ES-I3 (cell line): ENCODE results near the gene C1QTNF1.

Experiments used
- H3K36me3 ChIP-seq: 2 replicates; pipeline ENCODE4 v1.6.1; 2013; ENCODE audit warnings: mild to moderate bottlenecking, low read length, control low read depth, moderate library complexity; ENCODE audit not compliant: insufficient read depth
- H3K4me1 ChIP-seq: 2 replicates; pipeline ENCODE4 v1.6.1; 2013; ENCODE audit warnings: mild to moderate bottlenecking, control low read depth, low read length; ENCODE audit not compliant: insufficient read depth
- H3K9ac ChIP-seq: 2 replicates; pipeline ENCODE4 v1.6.1; 2013; ENCODE audit warnings: low read depth, mild to moderate bottlenecking, low read length, moderate library complexity
- H3K9me3 ChIP-seq: 2 replicates; pipeline ENCODE4 v1.6.1; 2013; ENCODE audit warnings: mild to moderate bottlenecking, low read length, moderate library complexity; ENCODE audit not compliant: control insufficient read depth, insufficient read depth

C1QTNF1 gene

GRCh38 chr17:79051306-79051705 is 27.3 kb downstream of the C1QTNF1 start:
- H3K36me3 ChIP-seq: no peaks in the 10 kb centered on the region
- no peak overlapping the region for H3K9ac ChIP-seq
- H3K9me3 ChIP-seq: peaks cover 9% of the 10 kb centered on the region
- H3K4me1 ChIP-seq: 0 out of 2 replicates have a peak, but pooled peaks cover 1% of the 10 kb centered on the region

- no peaks in the 10 kb centered on the region for H3K36me3 ChIP-seq
- H3K4me1 ChIP-seq: no peaks in the 10 kb centered on the region
- no peak overlapping the region for H3K9ac ChIP-seq
- peaks cover 9% of the 10 kb centered on the region for H3K9me3 ChIP-seq
Measured at GRCh38 chr17:79052131-79052530, 28.2 kb downstream of the C1QTNF1 start.

GRCh38 chr17:79053251-79053925 is 29.4 kb downstream of the C1QTNF1 start:
- Histone ChIP-seq H3K36me3 (no peaks in the 10 kb centered on the region), H3K9me3 (peaks cover 9% of the 10 kb centered on the region), H3K9ac (no peak overlapping the region), H3K4me1 (no peaks in the 10 kb centered on the region)

- Histone ChIP-seq H3K9me3 (peaks cover 9% of the 10 kb centered on the region), H3K36me3 (no peaks in the 10 kb centered on the region), H3K9ac (no peak overlapping the region), H3K4me1 (no peaks in the 10 kb centered on the region)
Measured at GRCh38 chr17:79054200-79054960, 30.4 kb downstream of the C1QTNF1 start.

- H3K9ac ChIP-seq: no peak overlapping the region
- H3K36me3 ChIP-seq: no peaks in the 10 kb centered on the region
- H3K4me1 ChIP-seq: no peaks in the 10 kb centered on the region
- H3K9me3 ChIP-seq: peaks cover 9% of the 10 kb centered on the region
Measured at GRCh38 chr17:79055197-79055596, 31.2 kb downstream of the C1QTNF1 start.

- H3K9ac ChIP-seq: no peak overlapping the region
- H3K9me3 ChIP-seq: peaks cover 9% of the 10 kb centered on the region; the same call in 1 of the 2 replicates
- H3K4me1 ChIP-seq: no peaks in the 10 kb centered on the region
- no peaks in the 10 kb centered on the region for H3K36me3 ChIP-seq
Measured at GRCh38 chr17:79057737-79058385, 33.9 kb downstream of the C1QTNF1 start.

GRCh38 chr17:79062691-79063090 is 38.7 kb downstream of the C1QTNF1 start:
- H3K36me3 ChIP-seq: no peaks in the 10 kb centered on the region
- no peaks in the 10 kb centered on the region for H3K9me3 ChIP-seq
- H3K4me1 ChIP-seq: no peaks in the 10 kb centered on the region
- no peak overlapping the region for H3K9ac ChIP-seq

GRCh38 chr17:79064026-79064425 is 40.1 kb downstream of the C1QTNF1 start:
- Histone ChIP-seq H3K9me3 (no peaks in the 10 kb centered on the region), H3K4me1 (no peaks in the 10 kb centered on the region), H3K9ac (no peak overlapping the region), H3K36me3 (no peaks in the 10 kb centered on the region)

GRCh38 chr17:79065105-79065670 is 41.2 kb downstream of the C1QTNF1 start:
- H3K9ac ChIP-seq: peak overlapping the region; percentile 22; the same call in 1 of the 2 replicates
- no peaks in the 10 kb centered on the region for H3K9me3 ChIP-seq
- no peaks in the 10 kb centered on the region for H3K4me1 ChIP-seq
- no peaks in the 10 kb centered on the region for H3K36me3 ChIP-seq

GRCh38 chr17:79066963-79067362 is 43.0 kb downstream of the C1QTNF1 start:
- Histone ChIP-seq H3K4me1 (no peaks in the 10 kb centered on the region), H3K9me3 (no peaks in the 10 kb centered on the region), H3K36me3 (no peaks in the 10 kb centered on the region), H3K9ac (no peak overlapping the region)

- Histone ChIP-seq H3K9ac (no peak overlapping the region), H3K36me3 (no peaks in the 10 kb centered on the region), H3K9me3 (no peaks in the 10 kb centered on the region), H3K4me1 (peaks cover under 1% of the 10 kb centered on the region; the same call in 1 of the 2 replicates)
Measured at GRCh38 chr17:79070266-79070880, 46.4 kb downstream of the C1QTNF1 start.

- no peak overlapping the region for H3K9ac ChIP-seq
- no peaks in the 10 kb centered on the region for H3K36me3 ChIP-seq
- H3K4me1 ChIP-seq: peaks cover 5% of the 10 kb centered on the region; the same call in 1 of the 2 replicates
- no peaks in the 10 kb centered on the region for H3K9me3 ChIP-seq
Measured at GRCh38 chr17:79071161-79071740, 47.3 kb downstream of the C1QTNF1 start.

- Histone ChIP-seq H3K4me1 (peaks cover 5% of the 10 kb centered on the region; the same call in 1 of the 2 replicates), H3K36me3 (no peaks in the 10 kb centered on the region), H3K9ac (no peak overlapping the region), H3K9me3 (no peaks in the 10 kb centered on the region)
Measured at GRCh38 chr17:79072544-79072943, 48.6 kb downstream of the C1QTNF1 start.
